ENCODE data around the gene SLC16A13. TPM values are rescaled to one million over a fixed set of nuclear protein-coding genes. Genes with fewer than 3 reads are reported as not detected.
"Not testable (repeated sequence)": the region's sequence is repeated elsewhere in the genome, so short reads cannot be mapped to it uniquely, and the experiment has no call there.

SLC16A13 gene
- total and polyA plus RNA-seq, 2 of the 4 experiments (the other 2 are of a cell fraction): 0.18 to 2.3 TPM

DNA sequence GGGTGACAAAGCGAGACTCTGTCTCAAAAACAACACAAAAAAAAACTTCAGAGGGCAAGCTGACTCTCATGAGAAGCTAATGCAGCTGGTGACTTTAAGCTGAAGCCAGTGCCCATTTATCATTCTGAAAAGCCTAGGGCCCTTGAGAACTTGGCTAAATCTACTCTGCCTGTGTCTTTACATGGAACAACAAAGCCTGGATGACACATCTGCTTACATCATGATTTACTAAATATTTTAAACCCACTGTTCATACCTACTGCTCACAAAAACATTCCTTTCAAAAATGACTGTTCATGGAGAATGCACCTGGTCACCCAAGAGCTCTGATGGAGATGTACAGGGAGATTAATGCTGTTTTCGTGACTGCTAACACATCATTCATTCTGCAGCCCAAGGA is 46.0 kb upstream of the SLC16A13 start:
- H2AK9ac ChIP-seq (replicated peaks; ENCODE audit: low read depth, low read length, poor library complexity): no peak overlapping the region
- H3K9ac ChIP-seq (ENCODE audit: low read depth, low read length): no peak overlapping the region
- H4K20me1 ChIP-seq (ENCODE audit: insufficient read depth, low read length): no peaks in the 10 kb centered on the region; the same call in 1 of the 2 replicates
- no TSS peak for BruUV-seq (replicated peaks)
- H3K4me3 ChIP-seq (ENCODE audit: insufficient read depth, low read depth, low read length): no peak overlapping the region
- H4K5ac ChIP-seq (ENCODE audit: low read depth, low read length): no peak overlapping the region
- H3K27ac ChIP-seq (ENCODE audit: insufficient read depth, low read length): no peak overlapping the region
- TF ChIP-seq, protein P1, sequence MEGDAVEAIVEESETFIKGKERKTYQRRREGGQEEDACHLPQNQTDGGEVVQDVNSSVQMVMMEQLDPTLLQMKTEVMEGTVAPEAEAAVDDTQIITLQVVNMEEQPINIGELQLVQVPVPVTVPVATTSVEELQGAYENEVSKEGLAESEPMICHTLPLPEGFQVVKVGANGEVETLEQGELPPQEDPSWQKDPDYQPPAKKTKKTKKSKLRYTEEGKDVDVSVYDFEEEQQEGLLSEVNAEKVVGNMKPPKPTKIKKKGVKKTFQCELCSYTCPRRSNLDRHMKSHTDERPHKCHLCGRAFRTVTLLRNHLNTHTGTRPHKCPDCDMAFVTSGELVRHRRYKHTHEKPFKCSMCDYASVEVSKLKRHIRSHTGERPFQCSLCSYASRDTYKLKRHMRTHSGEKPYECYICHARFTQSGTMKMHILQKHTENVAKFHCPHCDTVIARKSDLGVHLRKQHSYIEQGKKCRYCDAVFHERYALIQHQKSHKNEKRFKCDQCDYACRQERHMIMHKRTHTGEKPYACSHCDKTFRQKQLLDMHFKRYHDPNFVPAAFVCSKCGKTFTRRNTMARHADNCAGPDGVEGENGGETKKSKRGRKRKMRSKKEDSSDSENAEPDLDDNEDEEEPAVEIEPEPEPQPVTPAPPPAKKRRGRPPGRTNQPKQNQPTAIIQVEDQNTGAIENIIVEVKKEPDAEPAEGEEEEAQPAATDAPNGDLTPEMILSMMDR (conservative IDR thresholded peaks at IDR 0.05; ENCODE audit: low read depth, low read length): no peak
- TF ChIP-seq MAFK (IDR thresholded peaks at IDR 0.05; ENCODE audit: low read depth, low read length) (no peak), NFE2L2 (IDR thresholded peaks at IDR 0.05; ENCODE audit: low read depth, low read length) (no peak), BHLHE40 (IDR thresholded peaks at IDR 0.05; ENCODE audit: low read depth, low read length) (no peak), MXI1 (IDR thresholded peaks at IDR 0.05; ENCODE audit: borderline replicate concordance, low read depth, low read length) (no peak)
- DNase-seq (no peak), ATAC-seq (ENCODE audit: low read depth) (no peak)
- H2BK20ac ChIP-seq (ENCODE audit: low read depth, low read length): no peak overlapping the region
- intact Hi-C loops (cut with micrococcal nuclease) (no loop called here), dilution Hi-C loops (cut with HindIII; ENCODE audit: low sequenced_read_pairs, unreplicated experiment) (no loop called here), in situ Hi-C loops (cut with MboI; ENCODE audit: low sequenced_read_pairs) (no loop called here)
- no peak overlapping the region for H3K23ac ChIP-seq (ENCODE audit: low read depth, low read length)
- no peaks in the 10 kb centered on the region for H3K9me1 ChIP-seq (ENCODE audit: insufficient read depth, low read length)
- no peak overlapping the region for H3K18ac ChIP-seq (ENCODE audit: low read depth, low read length)
- H3K56ac ChIP-seq (ENCODE audit: extremely low read depth, insufficient read depth, low read length): no peak overlapping the region
- H3K9me3 ChIP-seq (ENCODE audit: control insufficient read depth, insufficient read depth, low read length): no peaks in the 10 kb centered on the region
- no peak overlapping the region for H3K14ac ChIP-seq (replicated peaks; ENCODE audit: low read depth, low read length)
- no peak overlapping the region for H3K4me2 ChIP-seq (ENCODE audit: low read depth, low read length)
- H3K79me1 ChIP-seq (ENCODE audit: low read depth in 1 of 2, low read length in 2 of 2): no peaks in the 10 kb centered on the region
- no peak overlapping the region for H3K4ac ChIP-seq (ENCODE audit: low read depth, low read length)
- 40% methylated on average over 1 of the region's 2 CpGs; no CpG with 5 or more reads in 1 of the 2 experiments for WGBS, 2 experiments (ENCODE audit: extremely low coverage in 2 of 2, insufficient read length in 1 of 2)
- no peak overlapping the region for H2AFZ ChIP-seq (replicated peaks; ENCODE audit: low read length, poor library complexity)
- no peaks in the 10 kb centered on the region; the same call in 1 of the 2 replicates for H3K27me3 ChIP-seq (ENCODE audit: control insufficient read depth, insufficient read depth, low read length)
- no peaks in the 10 kb centered on the region for H3K36me3 ChIP-seq (ENCODE audit: control insufficient read depth, insufficient read depth, low read length)
- ChIA-PET CTCF (no interaction called here), POLR2A (ENCODE audit: unreplicated experiment) (no interaction called here)
- no peak overlapping the region for H2BK15ac ChIP-seq (ENCODE audit: low read depth, low read length)
- no peak overlapping the region for H4K8ac ChIP-seq (ENCODE audit: low read depth in 2 of 2, low read length in 2 of 2)
- no peak overlapping the region for H2AK5ac ChIP-seq (ENCODE audit: low read depth, low read length)
- no peak overlapping the region for H2BK120ac ChIP-seq (ENCODE audit: low read depth, low read length)
- no peak overlapping the region for H4K91ac ChIP-seq (ENCODE audit: insufficient read depth, low read depth, low read length)
- no peak overlapping the region for H2BK5ac ChIP-seq (ENCODE audit: low read depth, low read length, poor library complexity, severe bottlenecking)
- H3K4me1 ChIP-seq (ENCODE audit: control insufficient read depth, insufficient read depth, low read length): no peaks in the 10 kb centered on the region

DNA sequence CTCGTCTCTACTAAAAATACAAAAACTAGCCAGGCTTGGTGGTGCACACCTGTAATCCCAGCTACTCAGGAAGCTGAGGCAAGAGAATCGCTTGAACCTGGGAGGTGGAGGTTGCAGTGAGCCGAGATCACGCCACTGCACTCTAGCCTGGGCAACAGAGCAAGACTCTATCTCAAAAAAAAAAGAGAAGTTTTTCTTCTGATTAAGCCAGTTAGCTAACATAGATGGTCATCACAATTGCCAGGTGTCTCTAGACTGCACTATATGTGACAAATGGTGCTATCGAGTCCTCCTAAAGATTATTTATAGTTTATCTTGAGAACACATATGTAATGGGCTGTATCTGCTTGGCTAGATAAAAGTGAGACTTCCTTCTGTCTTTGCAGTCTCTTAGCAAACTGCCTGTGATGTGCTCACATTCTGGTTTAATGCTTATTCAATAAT is 42.2 kb upstream of the SLC16A13 start:
- H3K4me3 ChIP-seq (ENCODE audit: insufficient read depth, low read depth, low read length); H2BK15ac ChIP-seq (ENCODE audit: low read depth, low read length); H3K9me1 ChIP-seq (ENCODE audit: insufficient read depth, low read length); dilution Hi-C loops (cut with HindIII; ENCODE audit: low sequenced_read_pairs, unreplicated experiment); H3K4me1 ChIP-seq (ENCODE audit: control insufficient read depth, insufficient read depth, low read length); H3K23ac ChIP-seq (ENCODE audit: low read depth, low read length); H3K18ac ChIP-seq (ENCODE audit: low read depth, low read length); H3K9me3 ChIP-seq (ENCODE audit: control insufficient read depth, insufficient read depth, low read length); H2BK5ac ChIP-seq (ENCODE audit: low read depth, low read length, poor library complexity, severe bottlenecking); H4K8ac ChIP-seq (ENCODE audit: low read depth in 2 of 2, low read length in 2 of 2); H3K4me2 ChIP-seq (ENCODE audit: low read depth, low read length); H3K4ac ChIP-seq (ENCODE audit: low read depth, low read length); H4K20me1 ChIP-seq (ENCODE audit: insufficient read depth, low read length); H2BK20ac ChIP-seq (ENCODE audit: low read depth, low read length); H3K27ac ChIP-seq (ENCODE audit: insufficient read depth, low read length); H2BK120ac ChIP-seq (ENCODE audit: low read depth, low read length); DNase-seq; H3K27me3 ChIP-seq (ENCODE audit: control insufficient read depth, insufficient read depth, low read length); H3K9ac ChIP-seq (ENCODE audit: low read depth, low read length); H2AK5ac ChIP-seq (ENCODE audit: low read depth, low read length); ATAC-seq (ENCODE audit: low read depth); H4K5ac ChIP-seq (ENCODE audit: low read depth, low read length); H3K14ac ChIP-seq (replicated peaks; ENCODE audit: low read depth, low read length); H2AFZ ChIP-seq (replicated peaks; ENCODE audit: low read length, poor library complexity); H4K91ac ChIP-seq (ENCODE audit: insufficient read depth, low read depth, low read length); intact Hi-C loops (cut with micrococcal nuclease); H3K56ac ChIP-seq (ENCODE audit: extremely low read depth, insufficient read depth, low read length); POLR2A ChIA-PET (ENCODE audit: unreplicated experiment); BruUV-seq (replicated peaks); H3K79me1 ChIP-seq (ENCODE audit: low read depth in 1 of 2, low read length in 2 of 2); in situ Hi-C loops (cut with MboI; ENCODE audit: low sequenced_read_pairs); H2AK9ac ChIP-seq (replicated peaks; ENCODE audit: low read depth, low read length, poor library complexity): not testable (repeated sequence)
- CTCF ChIA-PET: interaction anchor here (1.6 kb wide), 1 partner anchor 11 kb away, joined by 4 read pairs; no protein-coding TSS in a partner anchor
- no CpG with 5 or more reads among the region's 5 CpGs for WGBS, 2 experiments (ENCODE audit: extremely low coverage in 2 of 2, insufficient read length in 1 of 2)
- H3K36me3 ChIP-seq (ENCODE audit: control insufficient read depth, insufficient read depth, low read length): peaks cover 14% of the 10 kb centered on the region
